Measurements from ENCODE around the gene SERP2. TPM values are rescaled to one million over a fixed set of nuclear protein-coding genes. Genes with fewer than 3 reads are reported as not detected.

Gene SERP2
- total and polyA plus RNA-seq, 2 of the 13 experiments (the other 11 are each of a cell fraction or from before 2014, with no cell fraction given): not detected

DNA sequence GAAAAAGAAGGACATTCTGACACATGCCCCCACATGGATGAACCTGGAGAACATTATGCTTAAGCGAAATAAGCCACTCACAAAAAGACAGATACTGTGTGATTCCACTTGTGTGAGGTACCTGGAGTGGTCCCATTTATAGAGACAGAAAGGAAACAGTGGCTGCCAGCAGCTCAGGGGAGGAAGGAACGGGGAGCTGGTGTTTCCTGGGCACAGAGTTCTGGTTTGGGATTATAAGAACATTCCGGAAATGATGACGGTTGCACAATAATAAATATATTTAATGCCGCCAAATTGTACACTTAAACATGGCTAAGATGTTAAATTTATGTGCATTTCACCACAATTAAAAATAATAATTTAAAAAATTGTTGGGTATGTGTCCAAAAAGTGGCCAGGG, 33.0 kb downstream of the SERP2 start:
- no peak overlapping the region for H2AFZ ChIP-seq (ENCODE audit: low read length)
- H3K4me1 ChIP-seq (ENCODE audit: insufficient read depth, low read length): peaks cover 56% of the 10 kb centered on the region
- intact Hi-C loops (cut with micrococcal nuclease; ENCODE audit: unreplicated experiment): no loop called here
- H3K27ac ChIP-seq (ENCODE audit: extremely low read length, insufficient read depth, low read length): no peak overlapping the region
- no peak for DNase-seq (ENCODE audit: low spot score)
- H3K9me3 ChIP-seq (ENCODE audit: low read length): no peaks in the 10 kb centered on the region
- no peaks in the 10 kb centered on the region; a peak in 1 of 5 replicates for H3K27me3 ChIP-seq (ENCODE audit: control insufficient read depth in 1 of 2, insufficient read depth in 2 of 2, low read length in 2 of 2)
- H3K4me2 ChIP-seq (ENCODE audit: low read depth, low read length): no peak overlapping the region; the same call in 1 of the 2 replicates
- FAIRE-seq: no peak
- ChIA-PET CTCF (ENCODE audit: low intra/inter-chr PET ratio, low total read pairs) (no interaction called here), POLR2A (interaction anchor here (4.3 to 5.2 kb wide), 2 partner anchors 23 to 30 kb away, joined by 31 to 96 read pairs; no protein-coding TSS in a partner anchor)
- no peaks in the 10 kb centered on the region for H3K79me2 ChIP-seq (ENCODE audit: insufficient read depth, low read length)
- no peak for TF ChIP-seq ZNF3 (CRISPR knock-in tag; IDR thresholded peaks at IDR 0.05)
- TF ChIP-seq BRD4 (CRISPR knock-in tag; IDR thresholded peaks at IDR 0.05): no peak
- TF ChIP-seq ZNF816 (CRISPR knock-in tag; IDR thresholded peaks at IDR 0.05; ENCODE audit: borderline replicate concordance): no peak
- TF ChIP-seq MTF1 (CRISPR knock-in tag; IDR thresholded peaks at IDR 0.05): no peak
- no peak for TF ChIP-seq SALL2 (CRISPR knock-in tag; IDR thresholded peaks at IDR 0.05)
- TF ChIP-seq, protein P1, sequence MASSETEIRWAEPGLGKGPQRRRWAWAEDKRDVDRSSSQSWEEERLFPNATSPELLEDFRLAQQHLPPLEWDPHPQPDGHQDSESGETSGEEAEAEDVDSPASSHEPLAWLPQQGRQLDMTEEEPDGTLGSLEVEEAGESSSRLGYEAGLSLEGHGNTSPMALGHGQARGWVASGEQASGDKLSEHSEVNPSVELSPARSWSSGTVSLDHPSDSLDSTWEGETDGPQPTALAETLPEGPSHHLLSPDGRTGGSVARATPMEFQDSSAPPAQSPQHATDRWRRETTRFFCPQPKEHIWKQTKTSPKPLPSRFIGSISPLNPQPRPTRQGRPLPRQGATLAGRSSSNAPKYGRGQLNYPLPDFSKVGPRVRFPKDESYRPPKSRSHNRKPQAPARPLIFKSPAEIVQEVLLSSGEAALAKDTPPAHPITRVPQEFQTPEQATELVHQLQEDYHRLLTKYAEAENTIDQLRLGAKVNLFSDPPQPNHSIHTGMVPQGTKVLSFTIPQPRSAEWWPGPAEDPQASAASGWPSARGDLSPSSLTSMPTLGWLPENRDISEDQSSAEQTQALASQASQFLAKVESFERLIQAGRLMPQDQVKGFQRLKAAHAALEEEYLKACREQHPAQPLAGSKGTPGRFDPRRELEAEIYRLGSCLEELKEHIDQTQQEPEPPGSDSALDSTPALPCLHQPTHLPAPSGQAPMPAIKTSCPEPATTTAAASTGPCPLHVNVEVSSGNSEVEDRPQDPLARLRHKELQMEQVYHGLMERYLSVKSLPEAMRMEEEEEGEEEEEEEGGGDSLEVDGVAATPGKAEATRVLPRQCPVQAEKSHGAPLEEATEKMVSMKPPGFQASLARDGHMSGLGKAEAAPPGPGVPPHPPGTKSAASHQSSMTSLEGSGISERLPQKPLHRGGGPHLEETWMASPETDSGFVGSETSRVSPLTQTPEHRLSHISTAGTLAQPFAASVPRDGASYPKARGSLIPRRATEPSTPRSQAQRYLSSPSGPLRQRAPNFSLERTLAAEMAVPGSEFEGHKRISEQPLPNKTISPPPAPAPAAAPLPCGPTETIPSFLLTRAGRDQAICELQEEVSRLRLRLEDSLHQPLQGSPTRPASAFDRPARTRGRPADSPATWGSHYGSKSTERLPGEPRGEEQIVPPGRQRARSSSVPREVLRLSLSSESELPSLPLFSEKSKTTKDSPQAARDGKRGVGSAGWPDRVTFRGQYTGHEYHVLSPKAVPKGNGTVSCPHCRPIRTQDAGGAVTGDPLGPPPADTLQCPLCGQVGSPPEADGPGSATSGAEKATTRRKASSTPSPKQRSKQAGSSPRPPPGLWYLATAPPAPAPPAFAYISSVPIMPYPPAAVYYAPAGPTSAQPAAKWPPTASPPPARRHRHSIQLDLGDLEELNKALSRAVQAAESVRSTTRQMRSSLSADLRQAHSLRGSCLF (CRISPR knock-in tag; IDR thresholded peaks at IDR 0.05; ENCODE audit: borderline replicate concordance): no peak
- no peak for TF ChIP-seq ZNF468 (CRISPR knock-in tag; IDR thresholded peaks at IDR 0.05)
- no peak for TF ChIP-seq MBNL3 (CRISPR knock-in tag; conservative IDR thresholded peaks at IDR 0.05)
- no peak for TF ChIP-seq MEF2D (CRISPR knock-in tag; IDR thresholded peaks at IDR 0.05)
- no peak for TF ChIP-seq ZNF251 (CRISPR knock-in tag; IDR thresholded peaks at IDR 0.05)
- no peak for TF ChIP-seq ZNF33B (CRISPR knock-in tag; IDR thresholded peaks at IDR 0.05)
- no peak for TF ChIP-seq JUNB (CRISPR knock-in tag; IDR thresholded peaks at IDR 0.05; ENCODE audit: borderline replicate concordance)
- TF ChIP-seq, protein P2, sequence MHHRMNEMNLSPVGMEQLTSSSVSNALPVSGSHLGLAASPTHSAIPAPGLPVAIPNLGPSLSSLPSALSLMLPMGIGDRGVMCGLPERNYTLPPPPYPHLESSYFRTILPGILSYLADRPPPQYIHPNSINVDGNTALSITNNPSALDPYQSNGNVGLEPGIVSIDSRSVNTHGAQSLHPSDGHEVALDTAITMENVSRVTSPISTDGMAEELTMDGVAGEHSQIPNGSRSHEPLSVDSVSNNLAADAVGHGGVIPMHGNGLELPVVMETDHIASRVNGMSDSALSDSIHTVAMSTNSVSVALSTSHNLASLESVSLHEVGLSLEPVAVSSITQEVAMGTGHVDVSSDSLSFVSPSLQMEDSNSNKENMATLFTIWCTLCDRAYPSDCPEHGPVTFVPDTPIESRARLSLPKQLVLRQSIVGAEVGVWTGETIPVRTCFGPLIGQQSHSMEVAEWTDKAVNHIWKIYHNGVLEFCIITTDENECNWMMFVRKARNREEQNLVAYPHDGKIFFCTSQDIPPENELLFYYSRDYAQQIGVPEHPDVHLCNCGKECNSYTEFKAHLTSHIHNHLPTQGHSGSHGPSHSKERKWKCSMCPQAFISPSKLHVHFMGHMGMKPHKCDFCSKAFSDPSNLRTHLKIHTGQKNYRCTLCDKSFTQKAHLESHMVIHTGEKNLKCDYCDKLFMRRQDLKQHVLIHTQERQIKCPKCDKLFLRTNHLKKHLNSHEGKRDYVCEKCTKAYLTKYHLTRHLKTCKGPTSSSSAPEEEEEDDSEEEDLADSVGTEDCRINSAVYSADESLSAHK (CRISPR knock-in tag; IDR thresholded peaks at IDR 0.05; ENCODE audit: borderline replicate concordance): no peak
- no peak for TF ChIP-seq MED1 (CRISPR knock-in tag; IDR thresholded peaks at IDR 0.05)
- H3K9ac ChIP-seq (ENCODE audit: insufficient read depth, low read depth, low read length): no peak overlapping the region
- BruUV-seq (replicated peaks): no TSS peak
- in situ Hi-C loops (cut with HindIII; ENCODE audit: extremely low pct_ligation_motif_present, low pct_unique_long_range_greater_than_20kb): no loop called here
- no peaks in the 10 kb centered on the region for H4K20me1 ChIP-seq (ENCODE audit: insufficient read depth, low read length)
- ATAC-seq: no peak
- H3K4me3 ChIP-seq (replicated peaks in 1 of 3; ENCODE audit: insufficient read depth in 1 of 3, low read depth in 2 of 3, low read length in 3 of 3): no peak overlapping the region
- H3K36me3 ChIP-seq (replicated peaks in 1 of 2; ENCODE audit: control insufficient read depth in 1 of 2, insufficient read depth in 2 of 2, low read length in 2 of 2): no peaks in the 10 kb centered on the region
- 96% methylated on average over 5 of the region's 5 CpGs for WGBS (ENCODE audit: low lambda C conversion rate)

All from HepG2 (cell line).